Stomach (tissue), 4 donors: ENCODE data around the gene LRRC74A.

Experiments used
- CTCF ChIP-seq, 7 experiments: fragments of 450-650 bp in 4 of 7; fragments of 200-600 bp in 3 of 7; sonication (generic) in 3 of 7; IDR thresholded peaks; one replicate each; pipeline ENCODE4 v1.5.1; 2016 to 2019; ENCODE audit warnings: antibody characterized with exemption in 7 of 7, control low read depth in 2 of 7, mild to moderate bottlenecking in 1 of 7
- POLR2A ChIP-seq, 4 donors: fragments of 450-650 bp; IDR thresholded peaks; one replicate each; pipeline ENCODE4 v1.6.1; 2016; ENCODE audit warnings: antibody characterized with exemption in 4 of 4, control low read depth in 2 of 4, mild to moderate bottlenecking in 1 of 4, moderate library complexity in 1 of 4

- TF ChIP-seq CTCF (IDR thresholded peaks at IDR 0.05) (no peak), POLR2A (IDR thresholded peaks at IDR 0.05) (no peak)
Measured at GRCh38 chr14:76808990-76809389, 17.2 kb upstream of the LRRC74A start.
